K562 (cell line): ENCODE measurements around the gene ACRBP. TPM values are rescaled to one million over a fixed set of nuclear protein-coding genes. Genes with fewer than 3 reads are reported as not detected.

ENCODE experiments used
- ATAC-seq: fragments of 200-7000 bp; cut with Tn5 transposase; 3 replicates; pipeline ENCODE4 v1.9.1; 2020; ENCODE audit warnings: moderate library complexity
- BruUV-seq: library from RNA; stranded (reverse); fragments of 400-500 nt; replicated peaks from 2 replicates; lab custom pipeline; 2021; lab: Mats Ljungman, UMichigan
- CTCF ChIA-PET: fragments of 300-600 bp; formaldehyde crosslinking; extraction: SDS; loops from one replicate; lab custom pipeline; 2021; ENCODE audit warnings: low intra/inter-chr PET ratio; lab: Yijun Ruan, JAX
- POLR2A ChIA-PET: fragments of 300-600, 350-650 bp; sonication (Branson Sonifier 250); formaldehyde crosslinking; extraction: SDS; loops from one replicate; lab custom pipeline; 2021; ENCODE audit warnings: antibody characterized with exemption, inconsistent platforms; lab: Yijun Ruan, JAX
- DNase-seq, 4 experiments: peaks; one replicate each; pipeline versions ENCODE4 v3.0.0 to v3.0.0-alpha.2; 2011 to 2018; ENCODE audit warnings: low spot score in 3 of 4, mixed read lengths in 3 of 4; ENCODE audit errors: extremely low read depth in 1 of 4
- FAIRE-seq: peaks from 2 replicates; lab custom pipeline; 2011; peaks lifted over from hg19 to GRCh38; lab: Jason Lieb, UNC
- H2AFZ ChIP-seq: 2 replicates; pipeline ENCODE4 v1.6.0; 2011; ENCODE audit warnings: low read depth, low read length, control low read depth, inconsistent platforms
- H3K27ac ChIP-seq: fragments of 200-600 bp; 3 replicates; pipeline ENCODE4 v1.8.0; 2011; ENCODE audit warnings: low read depth, mild to moderate bottlenecking, control low read depth, inconsistent platforms, low read length, moderate library complexity, mixed read lengths; ENCODE audit errors: extremely low read depth
- H3K27me3 ChIP-seq, 2 experiments: fragments of 300-600 bp in 1 of 2; 2 replicates in 1 of 2; 3 replicates in 1 of 2; pipeline versions ENCODE4 v1.6.0 to v1.8.0; 2011; ENCODE audit warnings: inconsistent platforms in 2 of 2, low read length in 2 of 2, mild to moderate bottlenecking in 1 of 2, mixed read lengths in 1 of 2, moderate library complexity in 1 of 2; ENCODE audit not compliant: control insufficient read depth in 2 of 2, insufficient read depth in 2 of 2
- H3K36me3 ChIP-seq: fragments of 300-600 bp; 3 replicates; pipeline ENCODE4 v1.8.0; 2011; ENCODE audit warnings: mild to moderate bottlenecking, low read length, inconsistent platforms; ENCODE audit not compliant: control insufficient read depth, insufficient read depth
- H3K4me1 ChIP-seq, 2 experiments: fragments of 200-600 bp in 1 of 2; replicated peaks in 1 of 2; 2 replicates in 1 of 2; 3 replicates in 1 of 2; pipeline versions ENCODE4 v1.5.1 to v1.8.0; 2011; ENCODE audit warnings: inconsistent platforms in 2 of 2, low read length in 2 of 2, mild to moderate bottlenecking in 1 of 2, mixed read lengths in 1 of 2, moderate library complexity in 1 of 2; ENCODE audit not compliant: control insufficient read depth in 2 of 2, insufficient read depth in 2 of 2
- H3K4me2 ChIP-seq: 2 replicates; pipeline ENCODE4 v1.6.1; 2011; ENCODE audit warnings: low read length, control low read depth, inconsistent platforms, mixed read lengths; ENCODE audit not compliant: insufficient read depth
- H3K4me3 ChIP-seq: fragments of 200-600 bp; sonication (generic), shearing (Covaris generic); 2 replicates; pipeline ENCODE4 v1.5.1; 2016; ENCODE audit warnings: control low read depth, inconsistent platforms
- H3K79me2 ChIP-seq: fragments of 200-600 bp; 3 replicates; pipeline ENCODE4 v1.8.0; 2011; ENCODE audit warnings: low read length, inconsistent platforms; ENCODE audit not compliant: control insufficient read depth, insufficient read depth
- H3K9ac ChIP-seq, 2 experiments: 2 replicates each; pipeline versions ENCODE4 v1.6.0 to v1.6.1; 2011; ENCODE audit warnings: low read depth in 2 of 2, low read length in 2 of 2, control low read depth in 1 of 2, inconsistent platforms in 1 of 2, mild to moderate bottlenecking in 1 of 2, mixed read lengths in 1 of 2; ENCODE audit not compliant: insufficient read depth in 1 of 2
- H3K9me1 ChIP-seq: one replicate; pipeline ENCODE4 v1.6.0; 2011; ENCODE audit warnings: inconsistent platforms, mild to moderate bottlenecking, low read length, moderate library complexity; ENCODE audit not compliant: control insufficient read depth, insufficient read depth
- H3K9me3 ChIP-seq: replicated peaks from 2 replicates; pipeline ENCODE4 v1.5.1; 2011; ENCODE audit warnings: low read depth, low read length, inconsistent platforms; ENCODE audit not compliant: control insufficient read depth, insufficient read depth
- H4K20me1 ChIP-seq: replicated peaks from 2 replicates; pipeline ENCODE4 v1.6.1; 2011; ENCODE audit warnings: low read length, inconsistent platforms, mixed read lengths; ENCODE audit not compliant: control insufficient read depth, insufficient read depth
- CREB1 ChIP-seq, 2 experiments: sonication (generic) in 1 of 2; formaldehyde crosslinking in 1 of 2; IDR thresholded peaks; 2 replicates each; pipeline versions ENCODE4 v1.6.1 to v1.8.0; 2012 to 2022; ENCODE audit warnings: inconsistent platforms in 1 of 2, mild to moderate bottlenecking in 1 of 2, missing genetic modification reagents in 1 of 2, moderate library complexity in 1 of 2
- GATA2 ChIP-seq: sonication (generic); formaldehyde crosslinking; IDR thresholded peaks from 2 replicates; pipeline ENCODE4 v1.4.0; 2020; ENCODE audit warnings: mild to moderate bottlenecking, missing genetic modification reagents
- MLLT1 ChIP-seq, 2 experiments: fragments of 450-650 bp; IDR thresholded peaks; 2 replicates each; pipeline ENCODE4 v1.6.1; 2016
- NBN ChIP-seq: fragments of 450-650 bp; IDR thresholded peaks from 2 replicates; pipeline ENCODE4 v1.6.1; 2016; ENCODE audit warnings: low read depth, mild to moderate bottlenecking
- PHF8 ChIP-seq: fragments of 200-600 bp; sonication (generic); IDR thresholded peaks from 2 replicates; pipeline ENCODE4 v1.6.1; 2012; ENCODE audit warnings: mixed run types, mild to moderate bottlenecking, inconsistent platforms, low read length, moderate library complexity, borderline replicate concordance
- RFX1 ChIP-seq: fragments of 450-650 bp; IDR thresholded peaks from 2 replicates; pipeline ENCODE4 v1.6.1; 2016; ENCODE audit warnings: mild to moderate bottlenecking, moderate library complexity
- ZSCAN32 ChIP-seq: fragments of 450-650 bp; formaldehyde crosslinking; IDR thresholded peaks from 2 replicates; pipeline ENCODE4 v1.4.0; 2020; ENCODE audit warnings: mild to moderate bottlenecking, moderate library complexity
- WGBS: fragments of 100-300 bp; shearing (Covaris generic); methylation state at CpG from one replicate; pipeline ENCODE4 v1.1.6; 2016; ENCODE audit warnings: low coverage, mixed read lengths; ENCODE audit not compliant: insufficient coverage; ENCODE audit errors: missing lambda C conversion rate; 5-methylcytosine and 5-hydroxymethylcytosine counted together
- in situ Hi-C: fragments of 300-500 bp; cut with MboI; formaldehyde crosslinking; loops from 4 replicates; pipeline ENCODE4 v1.15.0; 2018; ENCODE audit warnings: inconsistent platforms, mixed read lengths
- intact Hi-C: fragments of 100-400 bp; cut with micrococcal nuclease; formaldehyde crosslinking; loops from 2 replicates; pipeline ENCODE4 v1.14.2; 2022
- polyA plus RNA-seq, 8 experiments: library from polyadenylated mRNA; depleted of rRNA in 4 of 8; stranded (reverse) in 5 of 8; unstranded in 3 of 8; fragments of >200 nt; fragmentation: Nextera tagmentation in 2 of 8; fragmentation: Illumina TruSeq in 1 of 8; extraction: Ambion mirVana in 2 of 8; extraction: Trizol in 1 of 8; gene quantifications; 2 replicates each; pipeline versions ENCODE4 v1.2.1 to v1.2.3, GENCODE V29; 2011 to 2014; ENCODE audit warnings: inconsistent platforms in 1 of 8, missing spikeins in 1 of 8
- total RNA-seq, 7 experiments: library from RNA; depleted of rRNA in 6 of 7; stranded (reverse); fragments of >200 nt in 6 of 7; fragmentation: Illumina TruSeq in 2 of 7; extraction: Trizol in 2 of 7; gene quantifications; 2 replicates each; pipeline versions ENCODE4 v1.2.1 to v1.2.3, GENCODE V29; 2011 to 2021; ENCODE audit warnings: low replicate concordance in 1 of 7

The ACRBP gene
- total and polyA plus RNA-seq, 9 of the 15 experiments (the other 6 are each of a cell fraction or from before 2014, with no cell fraction given) = 3.1 to 31.8 (median 8.4) TPM

- intact Hi-C loops = no loop called here
- DNase-seq = no peak
- H2AFZ ChIP-seq = no peak overlapping the region
- WGBS = 38% methylated on average over 1 of the region's 2 CpGs
- POLR2A ChIA-PET = interaction anchor here (0.7 to 1.5 kb wide), 3 partner anchors 64 to 127 kb away, joined by 3 to 4 read pairs (median 3); partner anchors contain the start of gene PTMS
- TF ChIP-seq PHF8 (no peak), NBN (no peak), RFX1 (peak; percentile 76)
- TF ChIP-seq, all 486 proteins: peak for 1
- Histone ChIP-seq H3K36me3 (no peaks in the 10 kb centered on the region), H3K9ac (no peak overlapping the region), H4K20me1 (no peaks in the 10 kb centered on the region), H3K27me3 (no peaks in the 10 kb centered on the region; a peak in 1 of 5 replicates), H3K27ac (no peak overlapping the region), H3K4me2 (no peak overlapping the region), H3K79me2 (peaks cover 23% of the 10 kb centered on the region), H3K9me3 (no peaks in the 10 kb centered on the region), H3K9me1 (no peaks in the 10 kb centered on the region), H3K4me1 (peaks cover 0 to 14% of the 10 kb centered on the region in 2 experiments; a peak in 2 of 5 replicates), H3K4me3 (no peak overlapping the region)
- ATAC-seq (no peak), FAIRE-seq (no peak)
- in situ Hi-C loops = no loop called here
- no TSS peak for BruUV-seq
- CTCF ChIA-PET = interaction anchor here (0.5 kb wide), 1 partner anchor 30 kb away, joined by 3 read pairs; no protein-coding TSS in a partner anchor
These were observed 45.7 kb upstream of the ACRBP start for GRCh38 chr12:6692888-6693287.

GRCh38 chr12:6691473-6691872 lies 44.2 kb upstream of the ACRBP start:
- H3K27me3 ChIP-seq = no peaks in the 10 kb centered on the region
- H3K79me2 ChIP-seq = peaks cover 37% of the 10 kb centered on the region
- ATAC-seq (no peak), FAIRE-seq (no peak), DNase-seq (no peak)
- WGBS = 83% methylated on average over 4 of the region's 4 CpGs
- intact Hi-C loops (no loop called here), in situ Hi-C loops (no loop called here)
- no peaks in the 10 kb centered on the region for H3K9me1 ChIP-seq
- peak overlapping the region in 1 of 2 experiments; percentile 9; a peak in 1 of 4 replicates for H3K9ac ChIP-seq
- H3K4me2 ChIP-seq = no peak overlapping the region
- no peaks in the 10 kb centered on the region for H4K20me1 ChIP-seq
- no TSS peak for BruUV-seq
- H3K27ac ChIP-seq = no peak overlapping the region
- no peak overlapping the region for H3K4me3 ChIP-seq
- CTCF ChIA-PET = no interaction called here
- no peak overlapping the region for H2AFZ ChIP-seq
- no peaks in the 10 kb centered on the region for H3K9me3 ChIP-seq
- TF ChIP-seq ZSCAN32 (CRISPR knock-in tag) (no peak), MLLT1 (IDR thresholded peaks at IDR 0.05) (no peak), GATA2 (CRISPR knock-in tag) (no peak), CREB1 (IDR thresholded peaks at IDR 0.05) (no peak), CREB1 (CRISPR knock-in tag; IDR thresholded peaks at IDR 0.05) (no peak)
- H3K4me1 ChIP-seq = peaks cover 0 to 14% of the 10 kb centered on the region in 2 experiments; a peak in 2 of 5 replicates
- POLR2A ChIA-PET = interaction anchor here (0.6 to 1.1 kb wide), 3 partner anchors 32 to 81 kb away, joined by 3 to 6 read pairs (median 3); partner anchors contain the start of gene COPS7A
- H3K36me3 ChIP-seq = peaks cover 8% of the 10 kb centered on the region; the same call in 2 of the 3 replicates
